Cardiac muscle cell (in vitro differentiated cells and primary cell): ENCODE measurements around the gene RPS6KC1. TPM values are rescaled to one million over a fixed set of nuclear protein-coding genes. Genes with fewer than 3 reads are reported as not detected.

Source experiments
- DNase-seq, 2 donors: peaks; one replicate each; pipeline versions ENCODE4 v3.0.0 to v3.0.0-alpha.2; 2010 to 2017; ENCODE audit warnings: low read depth in 1 of 2, low spot score in 1 of 2
- H3K27ac ChIP-seq: fragments of 200-600 bp; sonication (generic); 2 replicates; pipeline ENCODE4 v1.5.1; 2016
- H3K27me3 ChIP-seq: fragments of 200-600 bp; sonication (generic); 2 replicates; pipeline ENCODE4 v1.6.0; 2016; ENCODE audit warnings: control low read depth
- H3K36me3 ChIP-seq: fragments of 200-600 bp; sonication (generic); 2 replicates; pipeline ENCODE4 v1.5.1; 2016; ENCODE audit warnings: control low read depth
- H3K4me1 ChIP-seq: fragments of 200-600 bp; sonication (generic); 2 replicates; pipeline ENCODE4 v1.8.1; 2017; ENCODE audit warnings: low read depth, mild to moderate bottlenecking, mixed run types
- H3K4me3 ChIP-seq: fragments of 200-600 bp; sonication (generic); 2 replicates; pipeline ENCODE4 v1.5.1; 2016; ENCODE audit warnings: mild to moderate bottlenecking
- H3K9me3 ChIP-seq: fragments of 200-600 bp; sonication (generic); 2 replicates; pipeline ENCODE4 v1.5.1; 2017; ENCODE audit warnings: low read depth, mild to moderate bottlenecking, control low read depth
- polyA plus RNA-seq: library from polyadenylated mRNA; unstranded; fragments of >200 nt; fragmentation: Nextera tagmentation; extraction: Ambion mirVana; gene quantifications from 2 replicates; pipeline ENCODE4 v1.2.1, GENCODE V29; 2016
- total RNA-seq: library from RNA; depleted of rRNA; stranded (reverse); fragments of >200 nt; gene quantifications from 2 replicates; pipeline ENCODE4 v1.2.3, GENCODE V29; 2016
- TF ChIP-seq, protein P1 (sequence below): IDR thresholded peaks from 2 replicates; pipeline ENCODE4 v1.5.1; 2012; ENCODE audit warnings: low read depth, mild to moderate bottlenecking, low read length

The RPS6KC1 gene
- total and polyA plus RNA-seq, 2 experiments from 2014 or later, result 12.5 to 17.9 TPM

DNA sequence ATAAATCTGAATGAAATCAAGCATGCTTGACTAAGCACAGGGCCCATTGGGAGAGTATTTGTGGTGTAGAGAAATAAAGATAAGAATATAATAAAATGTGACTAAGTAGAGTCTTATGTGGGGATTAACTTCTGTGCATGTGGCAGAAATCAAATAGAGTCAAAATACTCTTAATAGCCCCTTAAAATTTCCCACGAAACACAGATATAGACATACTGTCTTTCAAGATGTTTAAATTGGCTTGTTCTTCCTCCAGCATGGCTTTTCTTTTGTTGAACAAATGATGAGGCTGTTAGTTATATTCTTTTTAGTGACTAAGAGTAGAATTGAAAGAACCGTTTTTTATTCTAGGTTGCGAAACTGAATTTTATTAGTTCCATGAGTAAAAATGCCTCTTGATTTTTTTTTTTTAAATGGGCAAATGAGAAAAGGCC, 112.3 kb downstream of the RPS6KC1 start:
- Histone ChIP-seq H3K4me1 (no peaks in the 10 kb centered on the region), H3K36me3 (no peaks in the 10 kb centered on the region), H3K27me3 (no peaks in the 10 kb centered on the region), H3K27ac (no peak overlapping the region), H3K4me3 (no peak overlapping the region), H3K9me3 (no peaks in the 10 kb centered on the region)
- peak in 1 of 2 donors; percentile 27 for DNase-seq
- TF ChIP-seq, protein P1, sequence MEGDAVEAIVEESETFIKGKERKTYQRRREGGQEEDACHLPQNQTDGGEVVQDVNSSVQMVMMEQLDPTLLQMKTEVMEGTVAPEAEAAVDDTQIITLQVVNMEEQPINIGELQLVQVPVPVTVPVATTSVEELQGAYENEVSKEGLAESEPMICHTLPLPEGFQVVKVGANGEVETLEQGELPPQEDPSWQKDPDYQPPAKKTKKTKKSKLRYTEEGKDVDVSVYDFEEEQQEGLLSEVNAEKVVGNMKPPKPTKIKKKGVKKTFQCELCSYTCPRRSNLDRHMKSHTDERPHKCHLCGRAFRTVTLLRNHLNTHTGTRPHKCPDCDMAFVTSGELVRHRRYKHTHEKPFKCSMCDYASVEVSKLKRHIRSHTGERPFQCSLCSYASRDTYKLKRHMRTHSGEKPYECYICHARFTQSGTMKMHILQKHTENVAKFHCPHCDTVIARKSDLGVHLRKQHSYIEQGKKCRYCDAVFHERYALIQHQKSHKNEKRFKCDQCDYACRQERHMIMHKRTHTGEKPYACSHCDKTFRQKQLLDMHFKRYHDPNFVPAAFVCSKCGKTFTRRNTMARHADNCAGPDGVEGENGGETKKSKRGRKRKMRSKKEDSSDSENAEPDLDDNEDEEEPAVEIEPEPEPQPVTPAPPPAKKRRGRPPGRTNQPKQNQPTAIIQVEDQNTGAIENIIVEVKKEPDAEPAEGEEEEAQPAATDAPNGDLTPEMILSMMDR, result no peak

DNA sequence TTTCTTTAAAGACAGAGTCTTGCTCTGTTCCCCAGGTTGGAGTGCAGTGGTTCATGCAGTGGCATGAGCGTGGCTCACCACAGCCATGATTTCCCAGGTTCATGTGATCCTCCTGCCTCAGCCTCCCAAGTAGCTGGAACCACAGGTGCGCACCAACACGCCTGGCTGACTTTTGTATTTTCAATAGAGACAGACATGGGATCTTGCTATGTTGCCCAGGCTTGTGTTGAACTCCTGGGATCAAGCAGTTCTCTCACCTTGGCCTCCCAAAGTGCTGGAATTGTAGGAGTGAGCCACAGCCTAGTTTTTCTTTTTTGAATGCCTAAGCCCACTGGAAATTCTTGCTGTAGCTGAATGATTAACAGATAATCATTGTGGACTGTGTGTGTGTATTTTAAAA, 113.5 kb downstream of the RPS6KC1 start:
- TF ChIP-seq, protein P1, result no peak
- H3K27me3 ChIP-seq, result no peaks in the 10 kb centered on the region
- H3K4me1 ChIP-seq, result no peaks in the 10 kb centered on the region
- no peak for DNase-seq
- H3K36me3 ChIP-seq, result no peaks in the 10 kb centered on the region
- no peak overlapping the region for H3K27ac ChIP-seq
- no peaks in the 10 kb centered on the region for H3K9me3 ChIP-seq
- no peak overlapping the region for H3K4me3 ChIP-seq

DNA sequence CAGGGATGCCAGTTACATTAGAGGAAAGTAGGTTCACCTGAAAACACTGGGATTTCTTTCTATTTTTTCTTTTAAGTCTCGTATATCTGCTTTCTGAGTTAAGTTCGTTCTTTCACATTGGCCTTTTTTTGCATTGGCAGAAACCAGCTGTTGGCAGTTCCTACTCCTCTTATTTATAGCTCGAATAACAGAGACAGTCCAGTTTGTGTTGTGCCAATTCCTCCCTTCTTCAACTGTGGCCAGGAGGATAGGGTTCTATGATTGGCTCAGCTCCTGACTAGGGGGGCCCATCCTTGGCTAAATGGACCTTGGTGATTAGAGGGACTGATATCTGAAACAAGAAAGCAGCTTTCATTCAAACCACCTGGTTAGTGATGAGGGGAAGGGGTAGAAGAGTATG, 115.8 kb downstream of the RPS6KC1 start:
- Histone ChIP-seq H3K27ac (no peak overlapping the region), H3K4me1 (no peaks in the 10 kb centered on the region), H3K4me3 (no peak overlapping the region), H3K9me3 (no peaks in the 10 kb centered on the region), H3K27me3 (no peaks in the 10 kb centered on the region), H3K36me3 (no peaks in the 10 kb centered on the region)
- no peak for DNase-seq
- TF ChIP-seq, protein P1, result no peak

DNA sequence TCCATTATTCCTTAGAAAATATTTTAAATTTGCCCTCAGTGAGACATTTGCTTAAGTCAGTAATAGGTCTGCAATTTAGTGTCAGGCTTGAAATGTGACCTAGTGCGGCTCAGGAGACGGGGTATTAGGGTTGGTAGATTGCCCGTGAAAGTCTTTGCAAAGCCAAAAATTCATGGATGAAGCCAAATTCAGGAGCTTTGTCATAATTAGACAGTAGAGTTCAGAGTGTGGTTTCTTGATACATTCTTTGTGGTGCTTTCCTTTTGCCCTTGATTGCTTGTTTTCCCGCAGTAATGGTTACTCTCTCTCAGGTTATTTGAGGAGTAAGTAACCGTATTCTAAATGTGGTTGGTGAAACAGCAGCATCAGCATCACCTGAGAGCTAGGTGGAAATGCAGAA, 120.7 kb downstream of the RPS6KC1 start:
- no peaks in the 10 kb centered on the region for H3K27me3 ChIP-seq
- H3K27ac ChIP-seq, result no peak overlapping the region
- no peaks in the 10 kb centered on the region for H3K9me3 ChIP-seq
- no peaks in the 10 kb centered on the region for H3K36me3 ChIP-seq
- H3K4me1 ChIP-seq, result no peaks in the 10 kb centered on the region
- H3K4me3 ChIP-seq, result no peak overlapping the region
- no peak for DNase-seq
- TF ChIP-seq, protein P1, result no peak

DNA sequence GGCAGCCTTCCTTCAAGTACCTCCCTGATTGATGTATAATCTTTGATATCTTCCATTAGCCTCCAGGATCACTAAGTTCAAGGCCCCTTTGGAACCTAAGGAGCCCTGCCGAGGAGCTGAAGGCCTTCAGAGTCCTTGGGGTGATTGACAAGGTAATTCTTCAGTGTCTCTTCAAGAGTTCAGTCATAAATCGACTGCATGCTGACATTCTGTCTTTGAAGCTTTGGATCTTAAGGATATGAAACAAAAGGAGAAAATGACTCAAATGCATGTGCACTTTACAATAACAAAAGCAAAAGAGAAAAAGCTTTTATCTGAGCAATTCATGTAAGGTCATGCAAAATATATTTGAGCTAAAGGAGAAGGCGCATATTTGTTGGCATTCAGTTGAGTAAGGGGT, 125.3 kb downstream of the RPS6KC1 start:
- Histone ChIP-seq H3K9me3 (no peaks in the 10 kb centered on the region), H3K27ac (no peak overlapping the region), H3K4me3 (no peak overlapping the region), H3K36me3 (no peaks in the 10 kb centered on the region), H3K27me3 (no peaks in the 10 kb centered on the region), H3K4me1 (no peaks in the 10 kb centered on the region)
- TF ChIP-seq, protein P1, result no peak
- no peak for DNase-seq

DNA sequence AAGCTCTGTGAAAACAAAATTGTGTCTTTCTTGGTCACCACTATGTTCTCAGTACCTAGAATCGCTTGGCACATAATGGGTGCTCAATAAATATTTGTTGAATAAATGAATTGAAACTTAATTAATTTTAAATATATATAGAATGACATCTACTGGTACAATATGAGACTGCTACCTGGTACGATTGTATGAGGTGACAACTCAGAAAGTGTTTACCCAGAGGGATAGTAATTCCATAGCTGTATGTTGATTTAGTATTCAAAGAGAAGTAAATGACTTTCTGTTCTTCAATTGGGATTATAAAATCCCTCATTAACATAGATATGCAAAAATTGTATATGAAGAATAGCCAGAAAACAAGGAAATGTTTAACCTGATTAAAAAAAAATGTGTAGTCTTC, 128.7 kb downstream of the RPS6KC1 start:
- no peak overlapping the region for H3K4me3 ChIP-seq
- no peaks in the 10 kb centered on the region for H3K36me3 ChIP-seq
- no peaks in the 10 kb centered on the region for H3K4me1 ChIP-seq
- H3K27ac ChIP-seq, result no peak overlapping the region
- no peak for DNase-seq
- TF ChIP-seq, protein P1, result no peak
- no peaks in the 10 kb centered on the region for H3K27me3 ChIP-seq
- no peaks in the 10 kb centered on the region for H3K9me3 ChIP-seq
